IPS DF 19.7 (cell line): ENCODE results near the gene RNF144B.

ENCODE experiments used
- DNase-seq: peaks from one replicate; pipeline ENCODE4 v3.0.0-alpha.2; 2013; ENCODE audit warnings: low read depth, low spot score

RNF144B gene

GRCh38 chr6:18485660-18486435 is 98.7 kb downstream of the RNF144B start:
- no peak for DNase-seq

DNA sequence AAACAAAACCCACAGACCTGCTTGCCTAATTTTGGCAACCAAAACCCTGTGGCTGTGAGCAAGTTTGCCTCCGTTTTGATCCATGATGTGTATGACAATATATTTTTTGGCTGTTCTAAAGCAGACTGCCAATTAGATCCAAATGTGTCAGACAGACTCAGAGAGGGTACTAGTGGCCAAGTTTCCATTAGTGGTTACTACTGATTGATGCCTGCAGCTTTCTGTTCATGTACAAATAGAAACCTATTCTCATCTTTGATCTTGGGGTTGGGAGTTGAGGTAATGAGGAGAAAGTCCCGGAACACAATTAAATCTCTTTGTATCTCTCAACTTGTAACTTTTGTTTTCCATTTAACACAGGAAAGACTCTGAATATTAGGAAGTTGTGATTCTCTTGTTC is 100.9 kb downstream of the RNF144B start:
- DNase-seq: no peak

- DNase-seq: no peak
These were observed 101.5 kb downstream of the RNF144B start for GRCh38 chr6:18488526-18489270.

DNA sequence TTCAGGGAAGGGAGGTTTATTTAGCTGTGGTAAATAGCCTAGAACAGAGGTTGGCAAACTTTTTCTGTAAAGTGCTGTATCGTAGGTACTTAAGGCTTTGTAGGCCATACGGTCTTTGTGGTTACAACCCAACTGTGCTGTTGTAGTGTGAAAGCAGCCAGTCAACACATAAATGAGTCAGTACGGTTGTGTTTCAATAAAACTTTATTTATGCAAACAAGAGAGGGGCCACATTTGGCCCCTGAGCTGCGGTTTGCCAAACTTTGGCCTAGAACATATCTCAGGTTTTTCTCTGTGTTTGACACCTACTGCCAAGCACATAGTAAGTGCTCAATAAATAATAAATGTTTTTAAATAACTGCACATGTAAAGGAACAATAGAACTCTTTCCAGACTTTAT is 102.2 kb downstream of the RNF144B start:
- DNase-seq: no peak

- no peak for DNase-seq
These were observed 104.3 kb downstream of the RNF144B start for GRCh38 chr6:18491308-18492045.

DNA sequence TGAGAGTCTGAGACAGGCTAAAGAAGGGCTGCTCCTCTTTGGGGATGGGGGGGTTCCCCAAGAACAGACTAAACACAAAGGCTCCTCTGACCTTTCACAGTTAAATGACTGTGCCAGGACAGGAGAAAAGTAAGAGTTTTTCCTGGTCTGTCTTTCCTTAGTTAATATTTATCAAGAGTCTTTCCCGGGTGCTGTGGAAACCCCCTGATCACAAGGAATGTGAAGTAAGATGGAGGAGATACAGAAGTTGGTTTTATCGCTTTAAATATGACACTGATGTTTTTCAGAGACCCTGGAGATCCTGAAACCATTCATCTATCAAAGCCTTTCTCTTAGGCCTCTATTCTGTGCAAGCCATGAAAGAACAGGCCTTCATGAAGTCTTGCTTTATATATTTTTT is 105.8 kb downstream of the RNF144B start:
- DNase-seq: no peak

GRCh38 chr6:18493382-18493891 is 106.3 kb downstream of the RNF144B start:
- no peak for DNase-seq

GRCh38 chr6:18493925-18494324 is 106.8 kb downstream of the RNF144B start:
- DNase-seq: no peak

DNA sequence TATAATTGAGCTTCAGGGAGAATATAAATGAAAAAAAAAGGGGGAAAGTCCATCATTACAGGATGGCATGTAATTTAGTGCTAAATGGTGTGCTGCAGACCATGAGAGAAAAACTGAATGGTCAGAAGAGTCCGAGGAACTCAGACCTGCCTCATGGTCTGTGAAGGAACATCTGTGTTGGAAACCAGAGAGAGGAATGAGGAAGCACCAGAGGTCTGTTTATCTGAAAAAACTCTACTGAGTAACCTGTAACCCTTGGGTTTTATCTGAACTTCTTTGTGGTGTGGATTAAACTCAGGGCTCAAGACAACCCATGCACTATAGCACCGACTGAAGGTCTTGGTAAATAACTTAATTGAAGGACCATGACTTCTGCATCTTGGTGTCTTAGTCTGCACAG is 108.1 kb downstream of the RNF144B start:
- DNase-seq: no peak

GRCh38 chr6:18496462-18496861 is 109.3 kb downstream of the RNF144B start:
- DNase-seq: no peak

GRCh38 chr6:18497006-18497405 is 109.9 kb downstream of the RNF144B start:
- no peak for DNase-seq

DNA sequence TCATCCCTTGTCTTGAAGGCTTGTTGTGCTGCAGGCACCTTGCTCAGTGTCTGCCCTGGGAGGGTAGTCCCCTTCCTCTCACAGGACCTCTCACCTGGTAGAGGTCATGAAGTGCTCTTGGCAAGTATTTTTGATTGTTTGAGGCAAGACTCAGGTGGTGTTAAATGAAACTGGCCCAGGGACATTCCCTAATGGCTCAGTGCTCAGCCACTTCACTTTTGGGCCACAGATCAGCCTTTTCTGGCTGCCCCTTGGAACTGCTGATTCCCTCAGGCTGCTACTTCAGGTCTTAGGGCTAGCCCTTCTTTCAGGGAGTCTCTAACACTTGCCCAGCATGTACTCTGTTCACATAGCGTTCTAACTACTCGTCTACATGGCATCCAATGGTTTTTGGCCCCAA is 111.3 kb downstream of the RNF144B start:
- no peak for DNase-seq

GRCh38 chr6:18500921-18501662 is 113.9 kb downstream of the RNF144B start:
- no peak for DNase-seq

DNA sequence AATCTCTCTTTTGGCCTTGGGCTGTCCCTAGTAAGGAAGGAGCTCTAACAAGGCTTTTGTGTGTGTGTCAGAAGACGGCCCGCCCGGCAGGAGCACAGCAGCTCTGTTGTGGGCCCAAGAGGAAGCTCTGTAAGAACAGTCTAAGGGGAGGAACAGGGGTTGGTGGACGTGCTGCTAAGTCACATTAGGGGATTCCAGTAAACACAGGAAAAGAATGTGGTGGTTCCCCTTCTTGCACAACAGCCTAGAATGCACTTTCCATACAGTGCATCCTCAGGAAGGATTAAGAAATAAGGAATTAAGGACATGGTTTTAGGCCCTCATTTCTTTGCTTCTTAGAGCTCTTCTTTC is 114.5 kb downstream of the RNF144B start:
- no peak for DNase-seq

DNA sequence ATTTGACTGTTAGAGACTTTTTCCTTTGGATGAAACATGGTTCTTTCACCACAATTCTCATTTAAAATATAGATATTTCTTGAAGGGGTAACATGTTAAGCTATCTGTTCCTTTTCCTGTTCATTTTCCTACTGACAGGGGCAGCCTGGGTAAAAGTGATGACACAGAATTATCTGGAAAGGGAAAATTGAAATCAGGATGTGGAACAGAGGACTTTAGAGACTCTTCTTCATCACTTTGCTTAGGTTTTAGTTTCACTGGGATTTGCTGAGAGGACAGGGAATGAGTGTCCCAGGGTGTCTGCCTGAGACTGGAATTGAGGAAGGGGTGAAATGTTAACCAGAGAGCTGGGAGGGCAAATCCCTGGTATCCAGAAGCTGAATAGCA is 116.0 kb downstream of the RNF144B start:
- DNase-seq: no peak

DNA sequence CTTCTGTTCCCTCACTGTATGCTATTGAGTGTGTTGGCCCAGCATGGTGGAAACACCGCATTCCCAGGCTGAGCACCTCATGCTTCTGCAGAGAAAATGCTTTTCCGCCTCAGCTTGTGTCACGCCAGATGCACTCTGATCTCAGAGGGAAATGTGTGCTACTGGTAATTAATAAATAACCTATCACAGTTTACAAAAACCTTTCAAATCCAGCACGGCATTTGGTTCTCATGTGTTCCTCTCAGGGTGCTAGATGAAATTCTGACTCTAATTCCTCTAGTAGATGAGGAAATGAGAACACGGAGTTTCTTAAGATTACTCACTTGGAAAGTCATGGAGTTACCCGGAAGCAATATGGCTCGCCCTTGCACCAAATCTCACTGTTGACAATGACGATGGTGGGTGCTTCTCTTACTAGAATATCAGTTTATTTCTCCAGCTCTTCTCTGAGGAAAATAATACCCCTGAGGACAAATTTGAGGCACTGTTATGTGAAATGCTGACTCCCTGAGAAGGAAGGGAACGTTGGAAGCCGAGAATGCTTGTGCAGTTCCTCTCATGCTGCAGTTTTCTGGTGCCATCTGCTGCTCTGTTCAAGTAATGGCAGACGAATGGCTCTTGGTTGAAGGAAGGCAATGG is 116.6 kb downstream of the RNF144B start:
- no peak for DNase-seq

GRCh38 chr6:18504232-18504596 is 117.1 kb downstream of the RNF144B start:
- no peak for DNase-seq

DNA sequence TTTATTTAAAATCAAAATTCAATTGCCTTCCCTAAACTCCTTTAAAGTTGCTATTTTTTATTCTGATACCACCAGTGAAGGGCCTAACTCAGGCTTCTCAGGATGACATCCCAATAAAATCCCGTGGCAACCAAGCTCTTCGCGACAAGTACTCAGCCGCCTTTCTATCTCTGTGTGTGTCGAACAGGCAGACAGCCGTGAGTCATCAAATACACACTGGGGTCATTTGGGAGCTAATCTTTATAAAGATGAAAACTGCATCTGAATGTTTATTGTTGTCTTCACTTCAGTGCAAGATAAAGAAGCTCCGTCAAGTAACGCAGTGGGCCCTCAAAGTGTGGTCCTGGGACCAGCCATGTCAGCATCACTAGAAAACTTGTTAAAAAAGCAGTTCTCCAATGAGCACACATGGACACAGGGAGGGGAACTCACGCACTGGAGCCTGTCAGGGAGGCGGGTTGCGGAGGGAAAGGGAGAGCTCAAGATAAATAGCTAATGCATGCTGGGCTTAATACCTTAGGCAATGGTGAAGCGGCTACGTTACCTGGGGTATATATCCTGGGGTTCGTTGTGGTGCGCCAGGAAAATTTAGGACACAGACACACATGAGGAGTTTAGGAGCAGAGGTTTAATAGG is 119.3 kb downstream of the RNF144B start:
- DNase-seq: no peak

GRCh38 chr6:18507018-18507415 is 119.9 kb downstream of the RNF144B start:
- no peak for DNase-seq

GRCh38 chr6:18507561-18507960 is 120.4 kb downstream of the RNF144B start:
- DNase-seq: no peak
